Omental fat pad (tissue), 4 donors: ENCODE measurements around the gene RNF41. TPM values are rescaled to one million over a fixed set of nuclear protein-coding genes. Genes with fewer than 3 reads are reported as not detected.

Experiments used
- ATAC-seq: fragments of 150-250 bp; one replicate; pipeline ENCODE4 v1.9.1; 2016; ENCODE audit warnings: mild to moderate bottlenecking, moderate library complexity; ENCODE audit not compliant: low FRiP score
- DNase-seq: peaks from one replicate; pipeline ENCODE4 v3.0.0-alpha.2; 2019; ENCODE audit warnings: low spot score
- total RNA-seq, 4 donors: library from RNA; depleted of rRNA; stranded (reverse); fragments of >200 nt; gene quantifications; one replicate each; pipeline ENCODE4 v1.1.0, GENCODE V29; 2016
- TF ChIP-seq, protein P1 (sequence below), 3 donors: fragments of 450-650 bp; IDR thresholded peaks; one replicate each; pipeline ENCODE4 v1.5.1; 2016 to 2017; ENCODE audit warnings: antibody characterized with exemption in 3 of 3, mild to moderate bottlenecking in 3 of 3, moderate library complexity in 2 of 3

The RNF41 gene
- total RNA-seq, 4 donors from 2014 or later = 50.0 to 128 (median 76.2) TPM

DNA sequence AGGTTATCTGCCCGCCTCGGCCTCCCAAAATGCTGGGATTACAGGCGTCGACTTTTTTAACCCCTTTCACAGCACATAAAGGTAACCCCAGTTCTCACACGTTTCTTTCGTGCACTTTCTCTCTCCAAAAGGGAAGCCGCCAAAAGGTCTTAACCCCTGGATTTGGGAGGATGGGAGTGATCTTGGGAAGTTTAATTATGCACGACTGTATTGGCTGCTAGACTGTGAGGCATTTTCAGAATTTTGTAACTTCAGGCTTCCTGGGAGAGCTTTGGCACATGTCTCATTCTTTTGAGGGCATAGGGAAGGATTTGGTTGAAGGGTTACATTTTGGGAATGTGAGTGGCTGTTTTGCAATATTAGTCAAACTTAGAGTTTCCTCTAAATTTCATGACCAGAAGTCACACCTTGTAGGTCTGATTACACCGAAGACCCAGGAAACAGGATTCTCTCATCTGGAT, 31.0 kb downstream of the RNF41 start:
- ATAC-seq (peak; percentile 30), DNase-seq (no peak)
- TF ChIP-seq, protein P1, sequence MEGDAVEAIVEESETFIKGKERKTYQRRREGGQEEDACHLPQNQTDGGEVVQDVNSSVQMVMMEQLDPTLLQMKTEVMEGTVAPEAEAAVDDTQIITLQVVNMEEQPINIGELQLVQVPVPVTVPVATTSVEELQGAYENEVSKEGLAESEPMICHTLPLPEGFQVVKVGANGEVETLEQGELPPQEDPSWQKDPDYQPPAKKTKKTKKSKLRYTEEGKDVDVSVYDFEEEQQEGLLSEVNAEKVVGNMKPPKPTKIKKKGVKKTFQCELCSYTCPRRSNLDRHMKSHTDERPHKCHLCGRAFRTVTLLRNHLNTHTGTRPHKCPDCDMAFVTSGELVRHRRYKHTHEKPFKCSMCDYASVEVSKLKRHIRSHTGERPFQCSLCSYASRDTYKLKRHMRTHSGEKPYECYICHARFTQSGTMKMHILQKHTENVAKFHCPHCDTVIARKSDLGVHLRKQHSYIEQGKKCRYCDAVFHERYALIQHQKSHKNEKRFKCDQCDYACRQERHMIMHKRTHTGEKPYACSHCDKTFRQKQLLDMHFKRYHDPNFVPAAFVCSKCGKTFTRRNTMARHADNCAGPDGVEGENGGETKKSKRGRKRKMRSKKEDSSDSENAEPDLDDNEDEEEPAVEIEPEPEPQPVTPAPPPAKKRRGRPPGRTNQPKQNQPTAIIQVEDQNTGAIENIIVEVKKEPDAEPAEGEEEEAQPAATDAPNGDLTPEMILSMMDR (IDR thresholded peaks at IDR 0.05) = no peak

DNA sequence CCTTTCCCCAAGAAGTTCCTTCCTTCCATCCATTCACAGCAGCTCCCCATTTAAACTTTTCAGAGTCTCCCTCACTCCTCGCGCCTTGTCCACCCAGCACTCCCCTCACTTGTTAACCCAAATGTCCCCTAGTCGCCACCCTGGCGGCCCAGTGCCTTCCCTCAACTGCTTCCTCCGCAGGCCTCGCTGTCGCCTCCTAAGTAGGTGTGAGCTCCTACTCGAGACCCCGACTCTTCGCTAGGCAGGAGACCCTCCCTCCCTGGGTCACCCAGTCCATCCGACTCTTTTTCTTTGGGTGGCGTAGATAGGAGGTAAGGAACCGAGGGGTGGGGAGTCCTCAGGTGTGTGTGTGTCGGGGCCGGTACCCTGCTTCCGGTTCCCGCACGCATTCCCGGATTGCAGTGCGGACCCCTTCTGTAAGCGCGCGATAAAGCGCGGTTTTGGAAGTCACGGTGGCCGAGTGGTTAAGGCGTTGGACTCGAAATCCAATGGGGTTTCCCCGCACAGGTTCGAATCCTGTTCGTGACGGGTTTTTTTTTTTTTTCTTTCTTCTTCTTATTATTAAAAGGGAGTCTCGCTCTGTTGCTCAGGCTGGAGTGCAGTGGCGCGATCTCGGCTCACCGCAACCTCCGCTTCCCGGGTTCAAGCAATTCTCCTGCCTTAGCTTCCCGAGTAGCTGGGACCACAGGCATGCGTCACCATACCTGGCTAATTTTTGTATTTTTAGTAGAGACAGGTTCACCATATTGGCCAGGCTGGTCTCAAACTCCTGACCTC, 31.6 kb downstream of the RNF41 start:
- DNase-seq = peak; percentile 85
- ATAC-seq = peak; percentile 61
- TF ChIP-seq, protein P1 (IDR thresholded peaks at IDR 0.05) = peak in 1 of 3 donors; percentile 14

DNA sequence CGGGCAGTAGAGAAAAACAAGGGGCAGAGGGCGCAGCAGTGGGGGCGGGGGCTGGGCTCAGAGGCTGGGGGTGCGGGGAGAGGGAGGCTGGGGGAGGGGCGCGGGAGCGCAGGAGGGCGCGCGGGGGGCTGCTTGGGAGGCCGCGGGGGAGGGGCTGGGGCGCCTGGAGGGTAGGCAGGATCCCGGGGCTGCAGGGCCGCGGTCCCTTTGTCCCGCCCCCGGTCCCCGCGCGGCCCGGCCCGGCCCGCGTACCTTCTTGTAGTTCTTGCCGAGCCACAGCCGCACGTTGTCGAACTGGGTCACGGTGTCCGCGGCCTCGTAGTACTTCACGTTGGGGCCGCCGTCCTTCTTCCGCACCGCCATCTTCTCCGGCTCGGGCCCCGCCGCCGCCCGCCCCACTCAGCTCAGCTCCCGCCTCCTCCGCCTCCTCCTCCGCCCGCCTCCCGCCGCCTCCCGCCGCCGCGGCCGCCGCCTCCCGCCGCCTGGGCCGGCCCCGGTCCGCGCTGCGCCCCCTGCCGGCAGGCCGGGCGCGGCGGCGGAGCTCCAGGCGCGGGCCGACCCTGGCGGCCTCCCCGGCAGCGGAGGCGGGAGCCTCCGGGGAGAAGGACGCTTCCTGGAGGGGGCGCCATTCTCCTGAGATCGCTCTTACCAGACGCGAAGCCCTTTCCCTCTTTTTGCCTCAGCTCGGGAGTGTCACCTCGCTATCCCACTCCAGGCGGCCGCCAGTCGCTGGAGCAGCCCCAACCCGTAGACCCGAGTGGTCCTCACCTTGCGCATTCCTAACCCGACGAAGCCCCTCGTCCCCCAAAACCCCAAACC, 32.4 kb downstream of the RNF41 start, which contains the start of gene SMARCC2:
SMARCC2 (minus strand) TSS at position 385 of the 819 bp plus-strand sequence; CDS start at position 363, 22 bp downstream.
- TF ChIP-seq, protein P1 (IDR thresholded peaks at IDR 0.05) = peak in 2 of 3 donors; percentile 38 to 63
- DNase-seq (peak; percentile 88), ATAC-seq (peak; percentile 92)

DNA sequence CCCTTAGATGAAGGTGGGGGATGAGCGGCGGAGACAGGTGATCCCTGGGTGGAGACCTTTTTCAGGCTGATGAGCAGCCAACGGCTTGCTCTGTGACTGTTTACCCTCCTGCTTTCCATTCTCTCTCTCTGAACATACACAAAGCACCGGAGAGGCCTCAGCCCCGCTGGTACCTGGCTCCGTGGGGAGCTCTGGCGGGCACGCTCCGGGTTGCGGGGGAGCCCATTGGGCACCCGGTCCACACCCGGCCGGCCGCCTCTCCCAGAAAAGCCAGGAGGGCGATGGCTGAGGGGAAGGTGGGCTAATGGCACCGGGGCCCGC, 33.0 kb downstream of the RNF41 start:
- DNase-seq = no peak
- TF ChIP-seq, protein P1 (IDR thresholded peaks at IDR 0.05) = no peak
- ATAC-seq = no peak

DNA sequence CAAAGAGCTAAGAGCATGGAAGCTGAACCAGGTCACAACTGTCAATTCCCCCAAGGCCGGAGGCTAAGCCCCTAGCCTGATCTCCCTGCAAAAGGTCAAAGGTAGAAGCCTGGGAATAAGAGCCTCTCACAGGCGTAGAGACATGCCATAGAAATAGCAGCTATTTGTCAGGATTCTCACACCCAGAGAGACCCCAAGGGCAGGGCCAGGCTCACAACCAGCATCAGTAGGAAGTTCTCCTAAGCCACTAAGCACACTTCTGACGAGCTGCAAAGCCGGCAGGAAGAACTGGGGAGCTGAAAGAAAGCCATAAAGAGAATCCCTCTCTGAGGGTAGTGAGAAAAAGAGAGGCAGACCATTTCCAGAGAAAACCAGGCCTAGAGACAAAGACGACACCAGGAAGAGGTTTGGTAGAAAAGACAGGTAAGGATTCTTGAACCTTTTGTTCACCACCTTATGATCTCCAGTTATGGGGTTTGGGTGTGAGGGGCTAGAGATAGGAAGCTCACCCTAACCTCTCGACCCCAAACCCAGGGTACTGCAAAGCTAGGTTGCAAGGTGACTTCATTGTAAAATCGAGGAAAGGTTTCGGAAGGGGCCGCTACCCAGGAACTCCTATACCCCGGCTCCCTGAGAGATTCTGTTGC, 33.5 kb downstream of the RNF41 start:
- DNase-seq (no peak), ATAC-seq (no peak)
- TF ChIP-seq, protein P1 (IDR thresholded peaks at IDR 0.05) = no peak

DNA sequence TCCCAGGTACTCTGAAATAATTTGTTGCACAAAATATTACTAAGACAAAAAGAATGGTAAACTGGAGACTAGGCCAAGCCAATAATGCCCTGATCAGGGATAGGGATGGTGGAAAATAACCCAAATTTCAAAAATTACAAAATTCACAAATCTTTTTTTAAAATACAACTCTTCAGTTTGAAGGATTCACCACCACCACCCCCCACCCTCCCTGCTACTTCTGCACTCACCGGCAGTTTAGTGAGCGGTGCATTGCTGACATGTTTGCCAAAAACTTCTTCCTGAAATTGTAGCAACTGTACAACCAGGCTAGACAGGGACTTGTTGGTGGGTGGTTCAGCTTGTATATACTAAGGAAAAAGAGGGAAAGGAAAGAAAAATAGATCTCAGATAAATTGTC, 34.8 kb downstream of the RNF41 start:
- DNase-seq (no peak), ATAC-seq (no peak)
- TF ChIP-seq, protein P1 (IDR thresholded peaks at IDR 0.05) = no peak
